Fibroblast of villous mesenchyme (primary cell): ENCODE data around the gene HIGD2A. TPM values are rescaled to one million over a fixed set of nuclear protein-coding genes. Genes with fewer than 3 reads are reported as not detected.

Experiments
- DNase-seq: peaks from one replicate; pipeline ENCODE4 v3.0.0-alpha.2; 2010; ENCODE audit warnings: low read depth
- H3K4me3 ChIP-seq: 2 replicates; pipeline ENCODE4 v1.5.1; 2011; ENCODE audit warnings: low read depth, mild to moderate bottlenecking, low read length
- CTCF ChIP-seq: IDR thresholded peaks from 2 replicates; pipeline ENCODE4 v1.5.1; 2012; ENCODE audit warnings: low read depth, mild to moderate bottlenecking, low read length; ENCODE audit not compliant: insufficient read depth
- total RNA-seq: library from RNA; depleted of rRNA; stranded (reverse); fragments of >200 nt; gene quantifications from 2 replicates; pipeline ENCODE4 v1.2.3, GENCODE V29; 2012

HIGD2A gene
- total RNA-seq, 1 donor, result 19.0 TPM

- DNase-seq, result no peak
- TF ChIP-seq CTCF, result no peak
Measured at GRCh38 chr5:176394096-176394495, 5.5 kb downstream of the HIGD2A start.

GRCh38 chr5:176394881-176395675, 6.5 kb downstream of the HIGD2A start:
- H3K4me3 ChIP-seq, result no peak overlapping the region
- DNase-seq, result peak; percentile 73
- no peak for TF ChIP-seq CTCF

More at GRCh38 chr5:176394096-176394495, 5.5 kb downstream of the HIGD2A start:
- H3K4me3 ChIP-seq, result no peak overlapping the region

- H3K4me3 ChIP-seq, result no peak overlapping the region
- no peak for TF ChIP-seq CTCF
- DNase-seq, result peak; percentile 69
Measured at GRCh38 chr5:176396330-176396729, 7.8 kb downstream of the HIGD2A start.

GRCh38 chr5:176397736-176398420, 9.3 kb downstream of the HIGD2A start:
- H3K4me3 ChIP-seq, result no peak overlapping the region
- DNase-seq, result no peak
- no peak for TF ChIP-seq CTCF

- no peak for TF ChIP-seq CTCF
- DNase-seq, result no peak
- H3K4me3 ChIP-seq, result no peak overlapping the region
Measured at GRCh38 chr5:176400382-176401156, 12.0 kb downstream of the HIGD2A start.

GRCh38 chr5:176401281-176402205, 13.0 kb downstream of the HIGD2A start:
- no peak for DNase-seq
- H3K4me3 ChIP-seq, result no peak overlapping the region
- no peak for TF ChIP-seq CTCF
